ENCODE measurements around the gene GRIP2. TPM values are rescaled to one million over a fixed set of nuclear protein-coding genes. Genes with fewer than 3 reads are reported as not detected.

Gene GRIP2
- total RNA-seq, 2 experiments from 2014 or later = not detected

DNA sequence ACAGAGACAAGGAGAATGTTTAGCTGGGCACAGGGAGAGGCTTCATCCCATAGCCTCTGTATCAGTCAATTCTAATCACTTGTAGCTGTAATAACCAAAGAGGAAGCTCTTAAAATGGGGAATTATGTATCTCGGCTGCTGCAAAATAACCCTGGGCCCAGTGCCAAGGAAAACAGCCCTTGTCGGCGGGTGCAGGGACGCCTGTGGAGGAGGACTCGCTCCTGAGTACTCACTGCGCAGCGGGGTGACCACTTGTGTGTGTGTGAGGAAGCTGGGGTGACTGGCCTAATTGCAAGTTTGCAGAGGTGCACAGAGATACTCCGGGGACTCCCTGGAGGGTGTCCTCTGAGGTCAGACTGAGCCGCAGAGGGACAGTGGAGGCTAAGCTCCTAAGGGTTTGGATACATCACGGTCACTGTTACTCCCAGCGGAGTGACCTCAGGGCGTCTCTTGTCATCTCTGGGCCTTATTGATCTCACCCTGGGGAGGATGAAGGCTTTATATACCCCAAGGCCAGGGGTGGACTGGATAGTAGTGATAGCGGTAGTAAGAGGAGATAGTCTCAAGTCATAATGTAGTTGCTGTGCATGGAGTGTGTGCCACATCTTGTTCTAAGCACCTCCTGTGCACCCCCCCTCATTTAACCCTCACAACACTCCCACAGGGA, 100.5 kb downstream of the GRIP2 start:
- intact Hi-C loops (cut with micrococcal nuclease; ENCODE audit: unreplicated experiment) = no loop called here
- BruUV-seq (replicated peaks) = no TSS peak
- Histone ChIP-seq H3K27ac (ENCODE audit: low read depth, low read length, poor library complexity, severe bottlenecking) (no peak overlapping the region), H3K79me2 (ENCODE audit: insufficient read depth, low read depth, low read length) (peaks cover 69% of the 10 kb centered on the region), H3K36me3 (ENCODE audit: insufficient read depth, low read length) (peaks cover 68% of the 10 kb centered on the region), H3K4me3 (ENCODE audit: low read depth, low read length, poor library complexity, severe bottlenecking) (no peak overlapping the region), H3K4me1 (ENCODE audit: insufficient read depth, low read length, poor library complexity, severe bottlenecking) (no peaks in the 10 kb centered on the region), H3K9me2 (ENCODE audit: insufficient read depth, low read length) (no peaks in the 10 kb centered on the region), H3K9me3 (ENCODE audit: low read length) (no peaks in the 10 kb centered on the region), H2AFZ (ENCODE audit: low read length) (no peak overlapping the region), H3K4me2 (ENCODE audit: low read length) (peak overlapping the region; percentile 29; the same call in 1 of the 2 replicates), H4K20me1 (ENCODE audit: insufficient read depth, low read length) (peaks cover 11% of the 10 kb centered on the region)
- no peak for DNase-seq (ENCODE audit: low spot score)
- no peak for TF ChIP-seq EZH2phosphoT487 (IDR thresholded peaks at IDR 0.05; ENCODE audit: borderline replicate concordance, low read depth, low read length)
- TF ChIP-seq, protein P1, sequence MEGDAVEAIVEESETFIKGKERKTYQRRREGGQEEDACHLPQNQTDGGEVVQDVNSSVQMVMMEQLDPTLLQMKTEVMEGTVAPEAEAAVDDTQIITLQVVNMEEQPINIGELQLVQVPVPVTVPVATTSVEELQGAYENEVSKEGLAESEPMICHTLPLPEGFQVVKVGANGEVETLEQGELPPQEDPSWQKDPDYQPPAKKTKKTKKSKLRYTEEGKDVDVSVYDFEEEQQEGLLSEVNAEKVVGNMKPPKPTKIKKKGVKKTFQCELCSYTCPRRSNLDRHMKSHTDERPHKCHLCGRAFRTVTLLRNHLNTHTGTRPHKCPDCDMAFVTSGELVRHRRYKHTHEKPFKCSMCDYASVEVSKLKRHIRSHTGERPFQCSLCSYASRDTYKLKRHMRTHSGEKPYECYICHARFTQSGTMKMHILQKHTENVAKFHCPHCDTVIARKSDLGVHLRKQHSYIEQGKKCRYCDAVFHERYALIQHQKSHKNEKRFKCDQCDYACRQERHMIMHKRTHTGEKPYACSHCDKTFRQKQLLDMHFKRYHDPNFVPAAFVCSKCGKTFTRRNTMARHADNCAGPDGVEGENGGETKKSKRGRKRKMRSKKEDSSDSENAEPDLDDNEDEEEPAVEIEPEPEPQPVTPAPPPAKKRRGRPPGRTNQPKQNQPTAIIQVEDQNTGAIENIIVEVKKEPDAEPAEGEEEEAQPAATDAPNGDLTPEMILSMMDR (conservative IDR thresholded peaks at IDR 0.05; ENCODE audit: low read length) = no peak
- CTCF ChIA-PET (ENCODE audit: unreplicated experiment) = no interaction called here
- POLR2A ChIA-PET = interaction anchor here (0.5 to 1.4 kb wide), 5 partner anchors 8 to 133 kb away, joined by 3 read pairs; no protein-coding TSS in a partner anchor

Small RNA genes within 50 kb of the gene (small RNA-seq; reads per million reads assigned to genes)
- gene RNU6-905P = not detected

Other genes with a start within 250 kb of the GRIP2 start
- gene SLC6A6, start 137.7 kb downstream of the GRIP2 start, total RNA-seq (2014; rRNA removed; shearing (Covaris generic)) = 36.7 and 43.0 TPM in 2 replicates
- 44.6 and 51.8 TPM in 2 replicates for gene SLC6A6, start 137.7 kb downstream of the GRIP2 start, total RNA-seq (2022)
- gene CCDC174, start 111.4 kb upstream of the GRIP2 start, total RNA-seq (2014; rRNA removed; shearing (Covaris generic)) = 11.2 and 34.9 TPM in 2 replicates
- 22.7 and 24.2 TPM in 2 replicates for gene CCDC174, start 111.4 kb upstream of the GRIP2 start, total RNA-seq (2022)
- 2.3 and 2.7 TPM in 2 replicates for gene C3orf20, start 134.8 kb upstream of the GRIP2 start, total RNA-seq (2014; rRNA removed; shearing (Covaris generic))
- gene C3orf20, start 134.8 kb upstream of the GRIP2 start, total RNA-seq (2022) = 2.2 and 3.6 TPM in 2 replicates

Data from OCI-LY7 (cell line).